ENCODE measurements around the gene DDX21.

DDX21 gene

DNA sequence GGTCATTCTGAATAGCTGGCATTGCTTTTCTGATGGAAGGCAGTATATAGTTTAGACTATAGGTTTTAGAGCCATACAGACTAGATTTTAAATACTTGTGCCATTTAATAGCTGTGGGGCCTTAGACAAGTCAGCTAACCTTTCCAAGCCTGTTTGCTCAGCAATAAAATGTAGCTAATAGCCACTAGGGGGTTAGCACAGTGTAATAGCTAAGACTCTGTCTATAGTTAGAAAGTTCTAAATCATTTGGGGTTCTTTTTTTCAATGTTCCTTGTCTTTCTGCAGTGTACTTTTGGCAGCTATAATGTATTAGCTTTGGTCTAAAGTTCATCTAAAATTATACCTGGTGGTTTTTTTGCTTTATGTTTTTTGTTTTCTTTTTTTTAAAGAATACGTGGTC, 25.1 kb downstream of the DDX21 start:
- Histone ChIP-seq H3K4me2 (no peak overlapping the region), H3K27ac (no peak overlapping the region), H3K36me3 (peaks cover 97 to 100% (median 100%) of the 10 kb centered on the region in 11 experiments), H4K20me1 (peaks cover 0 to 100% (median 94%) of the 10 kb centered on the region in 11 experiments; a peak in 20 of 22 replicates), H3K4me1 (no peaks in the 10 kb centered on the region), H3K9ac (no peak overlapping the region), H3K9me3 (replicated peaks in 1 of 11) (no peaks in the 10 kb centered on the region), H3K27me3 (no peaks in the 10 kb centered on the region), H3K4me3 (no peak overlapping the region)
- TF ChIP-seq Cebpa-rat (IDR thresholded peaks at IDR 0.05), result no peak

DNA sequence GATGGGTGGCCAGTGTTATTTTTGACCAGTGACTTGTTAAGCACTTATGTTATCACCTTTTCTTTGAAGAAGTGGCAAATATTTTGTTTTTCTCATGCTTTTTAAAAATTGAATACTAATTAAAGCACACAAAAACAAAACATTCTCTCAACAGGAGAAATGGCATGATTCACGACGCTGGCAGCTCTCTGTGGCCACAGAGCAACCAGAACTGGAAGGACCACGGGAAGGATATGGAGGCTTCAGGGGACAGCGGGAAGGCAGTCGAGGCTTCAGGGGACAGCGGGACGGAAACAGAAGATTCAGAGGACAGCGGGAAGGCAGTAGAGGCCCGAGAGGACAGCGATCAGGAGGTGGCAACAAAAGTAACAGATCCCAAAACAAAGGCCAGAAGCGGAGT, 26.4 kb downstream of the DDX21 start:
- H3K27ac ChIP-seq, result no peak overlapping the region
- TF ChIP-seq Cebpa-rat (IDR thresholded peaks at IDR 0.05), result no peak
- H3K9ac ChIP-seq, result no peak overlapping the region
- peaks cover 85 to 100% (median 94%) of the 10 kb centered on the region in 11 experiments for H3K36me3 ChIP-seq
- H3K4me3 ChIP-seq, result no peak overlapping the region
- H3K9me3 ChIP-seq (replicated peaks in 1 of 11), result no peaks in the 10 kb centered on the region
- no peak overlapping the region for H3K4me2 ChIP-seq
- peaks cover 0 to 100% (median 93%) of the 10 kb centered on the region in 11 experiments; a peak in 20 of 22 replicates for H4K20me1 ChIP-seq
- H3K4me1 ChIP-seq, result peaks cover 0 to 5% (median 0%) of the 10 kb centered on the region in 10 experiments; a peak in 1 of 20 replicates
- H3K27me3 ChIP-seq, result no peaks in the 10 kb centered on the region

DNA sequence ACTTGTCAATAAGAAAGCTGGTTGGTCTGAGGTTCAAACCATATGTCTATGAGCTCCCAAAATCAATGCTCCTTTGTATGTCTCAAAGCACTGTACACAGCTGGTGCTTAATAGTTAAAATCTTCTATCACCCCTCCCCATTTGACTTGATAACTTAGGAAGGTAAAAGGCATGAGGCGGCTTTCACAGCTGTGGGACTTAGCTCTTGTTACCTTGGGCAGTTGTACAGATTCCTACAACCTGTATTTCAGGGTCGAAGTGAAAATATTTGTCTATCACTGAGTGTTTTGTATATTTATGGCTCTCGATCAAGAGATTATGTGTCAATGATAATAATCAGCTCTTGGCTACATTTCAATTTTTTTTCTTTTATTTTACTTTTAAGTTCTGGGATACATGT, 31.6 kb downstream of the DDX21 start:
- H3K4me2 ChIP-seq, result peak overlapping the region; percentile 69 to 96 (median 88); a peak in 19 of 22 replicates
- no peaks in the 10 kb centered on the region for H3K9me3 ChIP-seq (replicated peaks in 1 of 11)
- H3K27ac ChIP-seq, result no peak overlapping the region; a peak in 1 of 22 replicates
- no peak for TF ChIP-seq Cebpa-rat (IDR thresholded peaks at IDR 0.05)
- H3K27me3 ChIP-seq, result no peaks in the 10 kb centered on the region
- H3K4me1 ChIP-seq, result peaks cover 19 to 44% (median 24%) of the 10 kb centered on the region in 10 experiments
- peak overlapping the region in 4 of 10 experiments; percentile 75 to 93 (median 80); a peak in 5 of 20 replicates for H3K4me3 ChIP-seq
- peaks cover under 1 to 68% (median 51%) of the 10 kb centered on the region in 11 experiments; a peak in 21 of 22 replicates for H4K20me1 ChIP-seq
- H3K36me3 ChIP-seq, result peaks cover 33 to 49% (median 42%) of the 10 kb centered on the region in 11 experiments
- peak overlapping the region in 2 of 11 experiments; percentile 86 to 88; a peak in 1 of 22 replicates for H3K9ac ChIP-seq

DNA sequence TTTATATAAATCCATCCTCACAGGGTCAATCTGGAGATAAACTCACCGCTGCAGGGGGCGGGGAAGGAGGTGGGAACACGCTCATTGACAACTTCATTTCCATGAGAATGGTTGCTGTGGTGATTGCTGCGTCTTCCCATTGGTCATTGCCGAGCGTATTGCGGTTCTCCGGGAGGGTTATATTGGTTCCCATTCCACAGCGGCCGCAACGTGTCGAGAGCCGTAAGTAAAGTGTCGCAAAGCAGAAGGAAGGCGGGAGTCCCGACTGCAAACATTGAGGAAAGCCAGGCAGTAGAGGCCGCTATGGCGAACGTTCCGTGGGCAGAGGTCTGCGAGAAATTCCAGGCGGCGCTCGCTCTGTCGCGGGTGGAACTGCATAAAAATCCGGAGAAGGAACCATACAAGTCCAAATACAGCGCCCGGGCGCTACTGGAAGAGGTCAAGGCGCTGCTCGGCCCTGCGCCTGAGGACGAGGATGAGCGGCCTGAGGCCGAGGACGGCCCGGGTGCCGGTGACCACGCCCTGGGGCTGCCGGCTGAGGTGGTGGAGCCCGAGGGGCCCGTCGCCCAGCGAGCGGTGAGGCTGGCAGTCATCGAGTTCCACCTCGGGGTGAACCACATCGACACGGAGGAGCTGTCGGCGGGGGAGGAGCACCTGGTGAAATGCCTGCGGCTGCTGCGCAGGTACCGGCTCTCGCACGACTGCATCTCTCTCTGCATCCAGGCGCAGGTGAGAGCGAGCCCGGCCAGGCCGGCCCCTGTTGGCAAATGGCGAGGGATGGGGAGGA, 32.8 kb downstream of the DDX21 start, which contains the start of gene KIFBP:
KIFBP (plus strand) TSS at position 274 of the 787 bp plus-strand sequence; CDS start at position 304, 30 bp downstream.
- no peak for TF ChIP-seq Cebpa-rat (IDR thresholded peaks at IDR 0.05)
- H3K27me3 ChIP-seq, result no peaks in the 10 kb centered on the region
- peak within 1 kb of the TSS; percentile 58 to 82 (median 78); a peak in 21 of 22 replicates for H3K27ac ChIP-seq
- H4K20me1 ChIP-seq, result peaks cover 11 to 57% (median 40%) of the 10 kb centered on the region in 11 experiments; a peak in 21 of 22 replicates
- H3K36me3 ChIP-seq, result peaks cover 25 to 38% (median 31%) of the 10 kb centered on the region in 11 experiments
- no peaks in the 10 kb centered on the region for H3K9me3 ChIP-seq (replicated peaks in 1 of 11)
- peak within 1 kb of the TSS; percentile 81 to 97 (median 93) for H3K4me2 ChIP-seq
- H3K9ac ChIP-seq, result peak within 1 kb of the TSS; percentile 80 to 92 (median 86)
- peaks cover 19 to 50% (median 24%) of the 10 kb centered on the region in 10 experiments for H3K4me1 ChIP-seq
- peak within 1 kb of the TSS; percentile 75 to 93 (median 88) for H3K4me3 ChIP-seq

DNA sequence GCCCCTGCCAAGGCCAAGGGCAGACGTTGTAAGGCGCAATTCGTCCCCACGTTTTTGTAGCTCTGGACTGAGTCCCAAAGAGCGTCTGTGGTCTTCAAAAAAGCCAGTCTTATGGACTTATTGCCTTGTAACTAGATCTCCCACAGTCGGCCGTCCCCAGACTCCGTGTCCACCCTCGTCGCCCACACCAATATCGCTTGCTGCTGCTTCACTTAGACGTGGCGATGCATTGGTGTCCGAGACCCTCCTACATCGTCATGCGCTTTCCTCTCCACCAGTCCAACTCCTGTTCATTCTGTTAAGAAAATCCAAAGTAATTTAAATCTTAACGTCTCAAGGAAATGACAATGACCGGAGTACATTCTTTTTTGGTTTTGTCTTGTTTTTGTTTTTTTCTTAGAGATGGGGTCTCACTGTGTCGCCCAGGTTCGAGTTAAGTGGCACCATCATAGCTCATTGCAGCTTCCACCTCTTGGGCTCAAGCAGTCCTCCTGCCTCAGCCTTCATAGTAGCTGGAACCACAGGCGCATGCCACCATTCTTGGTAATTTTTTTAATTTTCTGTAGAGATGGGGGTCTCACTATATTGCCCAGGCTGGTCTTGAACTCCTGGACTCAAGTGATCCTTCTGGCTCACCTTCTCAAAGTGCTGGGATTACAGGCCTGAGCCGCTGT, 33.5 kb downstream of the DDX21 start:
- H3K36me3 ChIP-seq, result peaks cover 17 to 30% (median 24%) of the 10 kb centered on the region in 11 experiments
- TF ChIP-seq Cebpa-rat (IDR thresholded peaks at IDR 0.05), result no peak
- H4K20me1 ChIP-seq, result peaks cover 11 to 50% (median 33%) of the 10 kb centered on the region in 11 experiments; a peak in 20 of 22 replicates
- peak overlapping the region; percentile 75 to 93 (median 88) for H3K4me3 ChIP-seq
- peak overlapping the region; percentile 80 to 92 (median 86) for H3K9ac ChIP-seq
- peaks cover 19 to 50% (median 24%) of the 10 kb centered on the region in 10 experiments for H3K4me1 ChIP-seq
- H3K4me2 ChIP-seq, result peak overlapping the region; percentile 81 to 97 (median 93)
- H3K9me3 ChIP-seq (replicated peaks in 1 of 11), result no peaks in the 10 kb centered on the region
- H3K27ac ChIP-seq, result peak overlapping the region; percentile 58 to 82 (median 78); a peak in 21 of 22 replicates
- H3K27me3 ChIP-seq, result no peaks in the 10 kb centered on the region

DNA sequence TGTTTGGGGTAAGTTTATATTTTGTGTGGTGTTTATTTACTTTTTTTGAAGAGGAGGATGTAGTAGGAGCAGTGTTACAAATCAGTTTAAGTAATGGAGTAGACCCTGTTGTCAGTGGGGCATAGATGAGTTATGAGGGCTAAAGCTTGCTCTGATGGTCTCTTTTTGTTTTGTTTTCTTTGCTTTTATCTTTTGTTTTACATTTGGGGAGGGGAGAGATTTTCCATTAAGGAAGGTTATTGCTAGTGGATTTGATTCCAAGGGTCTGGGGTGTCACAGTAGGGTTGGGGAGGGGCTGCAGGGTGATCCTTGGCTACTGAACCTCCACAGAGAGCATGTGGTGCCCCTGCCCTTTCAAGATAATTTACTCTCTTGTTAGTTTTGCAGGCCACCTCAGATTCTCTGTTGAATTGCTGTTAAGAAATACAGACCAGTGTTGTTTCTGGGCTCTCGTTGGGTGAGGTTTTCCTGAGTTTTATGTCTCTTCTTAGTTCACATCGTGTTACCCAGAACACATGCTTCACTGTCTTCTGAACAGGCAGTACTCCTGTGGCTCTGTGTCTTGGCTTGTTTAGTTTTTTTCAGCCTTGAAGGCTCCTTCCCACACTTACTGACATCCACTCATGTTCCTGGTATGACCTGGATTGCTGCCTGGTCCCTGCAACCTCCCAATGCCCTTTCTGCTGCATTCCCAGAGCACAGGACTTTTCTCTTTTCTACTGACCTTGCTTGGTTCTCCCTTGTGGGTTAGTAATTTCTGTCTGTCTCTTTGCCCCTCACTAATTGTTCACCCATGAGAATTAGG, 36.9 kb downstream of the DDX21 start:
- H3K4me3 ChIP-seq, result no peak overlapping the region
- H3K4me2 ChIP-seq, result peak overlapping the region in 2 of 11 experiments; percentile 17 to 94; a peak in 3 of 22 replicates
- H3K9ac ChIP-seq, result peak overlapping the region in 3 of 11 experiments; percentile 3 to 32 (median 16); a peak in 3 of 22 replicates
- no peak overlapping the region for H3K27ac ChIP-seq
- H3K9me3 ChIP-seq (replicated peaks in 1 of 11), result no peaks in the 10 kb centered on the region
- TF ChIP-seq Cebpa-rat (IDR thresholded peaks at IDR 0.05), result no peak
- H3K4me1 ChIP-seq, result peaks cover 18 to 59% (median 22%) of the 10 kb centered on the region in 10 experiments
- no peaks in the 10 kb centered on the region for H3K27me3 ChIP-seq
- peaks cover 0 to 11% (median 0%) of the 10 kb centered on the region in 11 experiments; a peak in 5 of 22 replicates for H3K36me3 ChIP-seq
- peaks cover 0 to 31% (median 8%) of the 10 kb centered on the region in 11 experiments; a peak in 14 of 22 replicates for H4K20me1 ChIP-seq

DNA sequence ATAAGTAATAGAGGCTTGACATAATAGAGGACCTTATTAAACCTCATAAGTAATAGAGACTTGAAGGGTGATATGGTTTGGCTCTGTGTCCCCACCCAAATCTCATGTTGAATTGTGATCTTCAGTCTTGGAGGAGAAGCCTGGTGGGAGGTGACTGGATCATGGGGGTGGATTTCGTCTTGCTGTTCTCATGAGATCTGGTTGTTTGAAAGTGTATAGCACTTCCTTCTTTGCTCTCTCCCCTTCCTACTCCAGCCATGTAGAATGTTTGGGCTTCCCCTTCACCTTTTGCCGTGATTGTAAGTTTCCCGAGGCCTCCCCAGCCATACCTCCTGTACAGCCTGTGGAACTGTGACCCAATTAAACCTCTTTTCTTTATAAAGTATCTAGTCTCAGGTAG, 41.2 kb downstream of the DDX21 start:
- no peak overlapping the region for H3K4me3 ChIP-seq
- H3K27ac ChIP-seq, result no peak overlapping the region
- no peaks in the 10 kb centered on the region for H3K9me3 ChIP-seq (replicated peaks in 1 of 11)
- TF ChIP-seq Cebpa-rat (IDR thresholded peaks at IDR 0.05), result no peak
- no peaks in the 10 kb centered on the region for H3K27me3 ChIP-seq
- H3K9ac ChIP-seq, result no peak overlapping the region
- peak overlapping the region in 2 of 11 experiments; percentile 3 to 15; a peak in 3 of 22 replicates for H3K4me2 ChIP-seq
- H3K4me1 ChIP-seq, result peaks cover 0 to 26% (median 0%) of the 10 kb centered on the region in 10 experiments; a peak in 7 of 20 replicates
- H4K20me1 ChIP-seq, result peaks cover 0 to 32% (median 5%) of the 10 kb centered on the region in 11 experiments; a peak in 8 of 22 replicates
- peaks cover 14 to 40% (median 33%) of the 10 kb centered on the region in 11 experiments; a peak in 21 of 22 replicates for H3K36me3 ChIP-seq

DNA sequence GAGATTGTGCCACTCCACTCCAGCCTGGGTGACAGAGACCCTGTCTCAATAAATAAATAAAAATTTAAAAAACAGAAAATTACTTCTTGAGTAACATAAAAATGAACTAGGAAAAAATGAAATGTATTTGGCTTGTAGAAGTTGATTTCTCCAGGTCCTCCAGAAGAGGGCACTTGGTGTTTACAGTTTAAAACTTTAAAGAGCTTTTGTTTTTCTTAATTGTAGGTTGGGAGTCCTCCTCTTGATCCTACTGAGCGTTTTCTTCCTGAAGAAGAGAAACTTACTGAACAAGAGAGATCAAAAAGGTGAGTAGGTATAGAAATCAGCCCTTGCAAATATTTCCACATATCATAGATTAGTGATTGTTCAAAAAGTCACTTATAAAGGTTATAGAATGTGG, 48.9 kb downstream of the DDX21 start:
- Histone ChIP-seq H3K4me3 (no peak overlapping the region), H3K27me3 (no peaks in the 10 kb centered on the region), H3K36me3 (peaks cover 33 to 77% (median 56%) of the 10 kb centered on the region in 11 experiments; a peak in 21 of 22 replicates), H3K4me1 (peaks cover 0 to 45% (median 3%) of the 10 kb centered on the region in 10 experiments; a peak in 8 of 20 replicates), H4K20me1 (no peaks in the 10 kb centered on the region; a peak in 3 of 22 replicates), H3K9me3 (replicated peaks in 1 of 11) (no peaks in the 10 kb centered on the region), H3K27ac (peak overlapping the region in 4 of 11 experiments; percentile 20 to 43 (median 34); a peak in 7 of 22 replicates), H3K4me2 (peak overlapping the region in 3 of 11 experiments; percentile 19 to 58 (median 40); a peak in 4 of 22 replicates), H3K9ac (peak overlapping the region in 4 of 11 experiments; percentile 7 to 30 (median 14); a peak in 1 of 22 replicates)
- TF ChIP-seq Cebpa-rat (IDR thresholded peaks at IDR 0.05), result no peak
